OCI-LY7 (cell line): ENCODE results near the gene SLC14A1. TPM values are rescaled to one million over a fixed set of nuclear protein-coding genes. Genes with fewer than 3 reads are reported as not detected.

Experiments
- BruUV-seq: library from RNA; stranded (reverse); fragments of 400-500 nt; replicated peaks from 2 replicates; lab custom pipeline; 2021; lab: Mats Ljungman, UMichigan
- CTCF ChIA-PET: fragments of 300-600 bp; sonication (Branson Sonifier 250); formaldehyde crosslinking; loops from one replicate; lab custom pipeline; 2022; ENCODE audit warnings: antibody characterized with exemption; ENCODE audit not compliant: unreplicated experiment; lab: Charles Lee
- POLR2A ChIA-PET: fragments of 300-600 bp; sonication (Branson Sonifier 250); formaldehyde crosslinking; loops from one replicate; lab custom pipeline; 2022; ENCODE audit warnings: antibody characterized with exemption; lab: Charles Lee
- DNase-seq: peaks from one replicate; pipeline ENCODE4 v3.0.0-alpha.2; 2015; ENCODE audit warnings: low spot score
- H2AFZ ChIP-seq: fragments of 200-600 bp; sonication (generic), shearing (Covaris generic); 2 replicates; pipeline ENCODE4 v1.6.1; 2014; ENCODE audit warnings: mild to moderate bottlenecking, antibody characterized with exemption, low read length, moderate library complexity
- H3K27ac ChIP-seq: fragments of 200-600 bp; sonication (generic); 2 replicates; pipeline ENCODE4 v1.5.1; 2014; ENCODE audit warnings: mixed run types, low read depth, mild to moderate bottlenecking, moderate library complexity, low read length, inconsistent platforms; ENCODE audit not compliant: poor library complexity, severe bottlenecking
- H3K36me3 ChIP-seq: fragments of 200-600 bp; sonication (generic); 2 replicates; pipeline ENCODE4 v1.6.1; 2014; ENCODE audit warnings: mild to moderate bottlenecking, antibody characterized with exemption, low read length, moderate library complexity, mixed read lengths; ENCODE audit not compliant: insufficient read depth
- H3K4me1 ChIP-seq: fragments of 200-600 bp; sonication (generic); 2 replicates; pipeline ENCODE4 v1.5.1; 2014; ENCODE audit warnings: mild to moderate bottlenecking, low read length; ENCODE audit not compliant: insufficient read depth, poor library complexity, severe bottlenecking
- H3K4me2 ChIP-seq: fragments of 200-600 bp; sonication (generic); 2 replicates; pipeline ENCODE4 v1.6.1; 2014; ENCODE audit warnings: mild to moderate bottlenecking, low read length
- H3K4me3 ChIP-seq: fragments of 200-600 bp; sonication (generic); 2 replicates; pipeline ENCODE4 v1.5.1; 2014; ENCODE audit warnings: mild to moderate bottlenecking, low read depth, low read length; ENCODE audit not compliant: poor library complexity, severe bottlenecking
- H3K79me2 ChIP-seq: fragments of 200-600 bp; sonication (generic); 2 replicates; pipeline ENCODE4 v1.6.1; 2016; ENCODE audit warnings: low read depth, mild to moderate bottlenecking, low read length, moderate library complexity, mixed read lengths; ENCODE audit not compliant: insufficient read depth
- H3K9me2 ChIP-seq: fragments of 200-600 bp; sonication (generic); 2 replicates; pipeline ENCODE4 v1.6.1; 2016; ENCODE audit warnings: mild to moderate bottlenecking, low read length, mixed read lengths; ENCODE audit not compliant: insufficient read depth
- H3K9me3 ChIP-seq: fragments of 200-600 bp; sonication (generic); 2 replicates; pipeline ENCODE4 v1.6.1; 2014; ENCODE audit warnings: mild to moderate bottlenecking, mixed run types, low read length, mixed read lengths
- H4K20me1 ChIP-seq: fragments of 200-600 bp; sonication (generic); 2 replicates; pipeline ENCODE4 v1.6.1; 2014; ENCODE audit warnings: mild to moderate bottlenecking, antibody characterized with exemption, low read length, moderate library complexity, mixed read lengths; ENCODE audit not compliant: insufficient read depth
- EZH2phosphoT487 ChIP-seq: fragments of 200-600 bp; sonication (generic); IDR thresholded peaks from 2 replicates; pipeline ENCODE4 v1.6.1; 2018; ENCODE audit warnings: low read depth, borderline replicate concordance, mild to moderate bottlenecking, mixed run types, antibody characterized with exemption, low read length, moderate library complexity, mixed read lengths
- intact Hi-C: fragments of 100-400 bp; cut with micrococcal nuclease; formaldehyde crosslinking; loops from one replicate; pipeline ENCODE4 v1.10.0; 2022; ENCODE audit not compliant: unreplicated experiment
- total RNA-seq, 2 experiments: library from RNA; depleted of rRNA in 1 of 2; stranded (reverse); fragments of >200 nt in 1 of 2; shearing (Covaris generic) in 1 of 2; gene quantifications; 2 replicates each; pipeline ENCODE4 v1.2.3, GENCODE V29; 2014 to 2022
- TF ChIP-seq, protein P1 (sequence below): fragments of 200-600 bp; sonication (generic); conservative IDR thresholded peaks from 2 replicates; pipeline ENCODE4 v1.5.1; 2014; ENCODE audit warnings: mild to moderate bottlenecking, antibody characterized with exemption, low read length, moderate library complexity, mixed read lengths

SLC14A1 gene
- total RNA-seq, 2 experiments from 2014 or later = 0.06 TPM; not detected in 1

DNA sequence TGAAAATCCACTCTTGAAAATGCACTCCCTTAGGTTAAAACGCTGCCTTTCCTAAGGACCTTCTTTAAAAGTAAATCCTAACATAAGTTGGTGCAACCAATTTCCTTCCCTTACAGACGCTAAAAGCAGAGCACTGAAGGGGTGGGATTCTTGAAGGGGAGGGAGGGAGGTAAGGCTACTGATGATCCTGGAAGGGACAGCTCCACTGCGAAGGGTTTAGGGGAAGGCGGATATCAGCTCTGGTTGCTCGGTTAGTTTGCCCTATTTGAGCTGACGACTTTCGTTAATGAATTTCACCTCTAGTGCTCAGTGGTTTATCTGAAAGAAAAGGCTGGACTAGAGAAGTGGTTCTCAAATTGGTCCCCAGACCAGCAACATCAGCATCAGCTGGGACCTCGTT lies 51.8 kb downstream of the SLC14A1 start:
- intact Hi-C loops = loop anchor here (5.0 kb wide), 1 partner anchor 83 kb away; no protein-coding TSS in a partner anchor
- no peak for TF ChIP-seq EZH2phosphoT487
- TF ChIP-seq, protein P1, sequence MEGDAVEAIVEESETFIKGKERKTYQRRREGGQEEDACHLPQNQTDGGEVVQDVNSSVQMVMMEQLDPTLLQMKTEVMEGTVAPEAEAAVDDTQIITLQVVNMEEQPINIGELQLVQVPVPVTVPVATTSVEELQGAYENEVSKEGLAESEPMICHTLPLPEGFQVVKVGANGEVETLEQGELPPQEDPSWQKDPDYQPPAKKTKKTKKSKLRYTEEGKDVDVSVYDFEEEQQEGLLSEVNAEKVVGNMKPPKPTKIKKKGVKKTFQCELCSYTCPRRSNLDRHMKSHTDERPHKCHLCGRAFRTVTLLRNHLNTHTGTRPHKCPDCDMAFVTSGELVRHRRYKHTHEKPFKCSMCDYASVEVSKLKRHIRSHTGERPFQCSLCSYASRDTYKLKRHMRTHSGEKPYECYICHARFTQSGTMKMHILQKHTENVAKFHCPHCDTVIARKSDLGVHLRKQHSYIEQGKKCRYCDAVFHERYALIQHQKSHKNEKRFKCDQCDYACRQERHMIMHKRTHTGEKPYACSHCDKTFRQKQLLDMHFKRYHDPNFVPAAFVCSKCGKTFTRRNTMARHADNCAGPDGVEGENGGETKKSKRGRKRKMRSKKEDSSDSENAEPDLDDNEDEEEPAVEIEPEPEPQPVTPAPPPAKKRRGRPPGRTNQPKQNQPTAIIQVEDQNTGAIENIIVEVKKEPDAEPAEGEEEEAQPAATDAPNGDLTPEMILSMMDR = no peak
- BruUV-seq = no TSS peak
- Histone ChIP-seq H3K36me3 (no peaks in the 10 kb centered on the region), H3K4me2 (no peak overlapping the region; the same call in 1 of the 2 replicates), H2AFZ (no peak overlapping the region), H3K9me2 (no peaks in the 10 kb centered on the region), H3K4me3 (no peak overlapping the region), H3K27ac (no peak overlapping the region), H3K4me1 (no peaks in the 10 kb centered on the region), H3K9me3 (no peaks in the 10 kb centered on the region), H3K79me2 (no peaks in the 10 kb centered on the region), H4K20me1 (no peaks in the 10 kb centered on the region)
- no peak for DNase-seq
- POLR2A ChIA-PET = no interaction called here
- CTCF ChIA-PET = no interaction called here

DNA sequence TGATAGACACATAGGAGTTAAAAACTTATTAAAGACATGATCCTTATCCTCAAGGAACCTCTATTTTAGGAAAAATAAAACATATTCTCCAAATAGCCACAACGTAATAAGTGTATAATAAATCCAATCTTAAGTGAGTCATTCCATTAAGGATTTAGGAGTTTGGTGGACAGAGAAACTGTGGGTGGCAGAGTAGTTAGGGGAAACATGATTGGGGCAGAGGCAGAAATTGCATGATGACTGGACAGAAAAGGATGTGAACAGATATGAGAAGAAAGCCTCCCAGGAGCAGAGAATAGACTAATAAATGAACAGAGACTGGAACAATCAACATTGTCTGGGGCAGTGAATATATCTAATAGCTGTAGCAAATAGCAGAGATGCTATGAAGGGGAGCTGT lies 53.4 kb downstream of the SLC14A1 start:
- Histone ChIP-seq H3K4me3 (no peak overlapping the region), H3K9me3 (no peaks in the 10 kb centered on the region), H3K79me2 (no peaks in the 10 kb centered on the region), H3K9me2 (no peaks in the 10 kb centered on the region), H3K4me1 (no peaks in the 10 kb centered on the region), H3K4me2 (no peak overlapping the region), H2AFZ (no peak overlapping the region), H3K36me3 (no peaks in the 10 kb centered on the region), H4K20me1 (no peaks in the 10 kb centered on the region), H3K27ac (no peak overlapping the region)
- no TSS peak for BruUV-seq
- TF ChIP-seq, protein P1 = no peak
- no peak for TF ChIP-seq EZH2phosphoT487
- intact Hi-C loops = loop anchor here (5.0 kb wide), 1 partner anchor 85 kb away; no protein-coding TSS in a partner anchor
- DNase-seq = no peak
- ChIA-PET POLR2A (no interaction called here), CTCF (no interaction called here)

DNA sequence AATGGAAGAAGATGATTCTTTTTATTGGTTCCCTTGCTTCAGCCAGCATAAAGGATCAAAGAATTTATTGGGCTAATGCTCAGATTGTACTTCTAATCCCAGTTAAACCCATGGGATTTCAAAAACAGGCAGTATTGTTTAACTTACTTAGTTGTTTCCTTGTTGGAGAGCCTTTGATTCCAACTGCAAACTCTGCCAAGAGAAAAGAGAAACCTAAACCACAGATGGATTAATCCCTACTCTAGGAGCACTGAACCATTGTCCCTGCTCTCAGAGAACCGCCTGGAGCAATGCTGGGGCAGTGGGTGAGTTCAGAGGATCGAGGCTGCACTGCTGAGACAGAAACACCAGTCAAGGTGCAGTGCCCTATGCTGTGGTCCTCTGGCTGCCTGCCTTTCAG lies 56.6 kb downstream of the SLC14A1 start:
- Histone ChIP-seq H3K4me2 (no peak overlapping the region), H3K4me1 (no peaks in the 10 kb centered on the region), H3K36me3 (no peaks in the 10 kb centered on the region), H2AFZ (no peak overlapping the region), H3K27ac (no peak overlapping the region), H4K20me1 (no peaks in the 10 kb centered on the region), H3K4me3 (no peak overlapping the region), H3K79me2 (no peaks in the 10 kb centered on the region), H3K9me2 (no peaks in the 10 kb centered on the region), H3K9me3 (no peaks in the 10 kb centered on the region)
- BruUV-seq = no TSS peak
- CTCF ChIA-PET = no interaction called here
- POLR2A ChIA-PET = no interaction called here
- no peak for TF ChIP-seq EZH2phosphoT487
- TF ChIP-seq, protein P1 = no peak
- no peak for DNase-seq
- intact Hi-C loops = no loop called here
